ENCODE data around the gene AJUBA. TPM values are rescaled to one million over a fixed set of nuclear protein-coding genes. Genes with fewer than 3 reads are reported as not detected.

Gene AJUBA
- total and polyA plus RNA-seq, 2 of the 8 experiments (the other 6 are each of a cell fraction or from before 2014, with no cell fraction given): 33.1 to 46.0 TPM

- TF ChIP-seq CHD7 (IDR thresholded peaks at IDR 0.05; ENCODE audit: insufficient replicate concordance, low read length) (no peak), TAF7 (optimal IDR thresholded peaks at IDR 0.05; ENCODE audit: borderline replicate concordance, low read depth, low read length) (no peak), JUN (IDR thresholded peaks at IDR 0.05; ENCODE audit: low read depth, low read length) (no peak), CTCF (IDR thresholded peaks at IDR 0.05; ENCODE audit: control extremely low read depth in 1 of 3, insufficient read depth in 1 of 3, low read depth in 1 of 3, low read length in 3 of 3) (no peak), TBP (IDR thresholded peaks at IDR 0.05; ENCODE audit: low read depth, low read length) (no peak), TEAD4 (IDR thresholded peaks at IDR 0.05; ENCODE audit: low read depth, low read length) (no peak), EGR1 (IDR thresholded peaks at IDR 0.05; ENCODE audit: borderline replicate concordance, low read depth, low read length) (no peak)
Measured at GRCh38 chr14:23023795-23024152, 41.4 kb upstream of the AJUBA start (continued).
